CD14-positive monocyte (primary cell): ENCODE results near the gene UNC93B1. TPM values are rescaled to one million over a fixed set of nuclear protein-coding genes. Genes with fewer than 3 reads are reported as not detected.

Source experiments
- DNase-seq, 3 donors: peaks; one replicate each; pipeline ENCODE4 v3.0.0-alpha.2; 2011 to 2022
- H2AFZ ChIP-seq: 2 replicates; pipeline ENCODE4 v1.6.0; 2012; ENCODE audit warnings: mild to moderate bottlenecking, low read depth, low read length, inconsistent platforms; ENCODE audit not compliant: insufficient read depth, poor library complexity, severe bottlenecking
- H3K27ac ChIP-seq, 2 donors: 1 replicate in 1 of 2; 2 replicates in 1 of 2; pipeline ENCODE4 v1.5.1; 2012 to 2013; ENCODE audit warnings: low read length in 2 of 2, control low read depth in 1 of 2, inconsistent platforms in 1 of 2, low read depth in 1 of 2, mild to moderate bottlenecking in 1 of 2
- H3K27me3 ChIP-seq, 2 donors: one replicate each; pipeline versions ENCODE4 v1.6.0 to v1.6.1; 2011 to 2013; ENCODE audit warnings: low read length in 2 of 2; ENCODE audit not compliant: control insufficient read depth in 2 of 2, insufficient read depth in 2 of 2
- H3K36me3 ChIP-seq, 2 donors: replicated peaks in 1 of 2; 1 replicate in 1 of 2; 2 replicates in 1 of 2; pipeline versions ENCODE4 v1.5.1 to v1.6.1; 2012 to 2013; ENCODE audit warnings: low read length in 2 of 2, control low read depth in 1 of 2, inconsistent platforms in 1 of 2, mild to moderate bottlenecking in 1 of 2; ENCODE audit not compliant: insufficient read depth in 2 of 2, control insufficient read depth in 1 of 2
- H3K4me1 ChIP-seq, 2 donors: 1 replicate in 1 of 2; 2 replicates in 1 of 2; pipeline versions ENCODE4 v1.5.1 to v1.6.1; 2012 to 2013; ENCODE audit warnings: low read length in 2 of 2, control low read depth in 1 of 2, inconsistent platforms in 1 of 2, mild to moderate bottlenecking in 1 of 2, moderate library complexity in 1 of 2; ENCODE audit not compliant: insufficient read depth in 2 of 2, control insufficient read depth in 1 of 2
- H3K4me2 ChIP-seq: replicated peaks from 2 replicates; pipeline ENCODE3; 2012; ENCODE audit warnings: low read length, moderate library complexity, mild to moderate bottlenecking; ENCODE audit not compliant: poor library complexity, severe bottlenecking; ENCODE audit errors: extremely low read depth
- H3K4me3 ChIP-seq, 3 experiments: fragments of 200-600 bp in 1 of 3; sonication (generic) in 1 of 3; replicated peaks in 1 of 3; 1 replicate in 2 of 3; 2 replicates in 1 of 3; pipeline ENCODE4 v1.5.1; 2011 to 2013; ENCODE audit warnings: low read length in 3 of 3, mild to moderate bottlenecking in 3 of 3, control low read depth in 2 of 3, low read depth in 2 of 3, inconsistent platforms in 1 of 3, moderate library complexity in 1 of 3
- H3K79me2 ChIP-seq: 2 replicates; pipeline ENCODE4 v1.6.0; 2012; ENCODE audit warnings: mild to moderate bottlenecking, control low read depth, inconsistent platforms, low read length, moderate library complexity; ENCODE audit not compliant: insufficient read depth
- H3K9ac ChIP-seq: 2 replicates; pipeline ENCODE4 v1.6.0; 2017; ENCODE audit warnings: low read length, mild to moderate bottlenecking; ENCODE audit not compliant: insufficient read depth, poor library complexity, severe bottlenecking
- H3K9me3 ChIP-seq, 2 donors: replicated peaks in 1 of 2; 1 replicate in 1 of 2; 2 replicates in 1 of 2; pipeline versions ENCODE4 v1.5.1 to v1.6.1; 2012 to 2013; ENCODE audit warnings: low read length in 2 of 2, control low read depth in 1 of 2; ENCODE audit not compliant: control insufficient read depth in 1 of 2, insufficient read depth in 1 of 2
- H4K20me1 ChIP-seq: 2 replicates; pipeline ENCODE4 v1.6.0; 2012; ENCODE audit warnings: mild to moderate bottlenecking, low read length, control low read depth, moderate library complexity; ENCODE audit not compliant: insufficient read depth
- H3K27ac Mint-ChIP-seq, 7 donors: one replicate each; pipeline ENCODE4 v1.8.0; 2020; ENCODE audit warnings: mild to moderate bottlenecking in 7 of 7, mixed read lengths in 7 of 7, moderate library complexity in 6 of 7, inconsistent platforms in 2 of 7
- H3K27me3 Mint-ChIP-seq, 3 donors: one replicate each; pipeline ENCODE4 v1.8.0; 2021 to 2022; ENCODE audit warnings: low read depth in 3 of 3, mild to moderate bottlenecking in 3 of 3, mixed read lengths in 3 of 3, moderate library complexity in 3 of 3, inconsistent platforms in 1 of 3
- H3K36me3 Mint-ChIP-seq, 2 donors: one replicate each; pipeline ENCODE4 v1.8.0; 2020; ENCODE audit warnings: mixed read lengths in 2 of 2, inconsistent platforms in 1 of 2, mild to moderate bottlenecking in 1 of 2
- H3K4me1 Mint-ChIP-seq: one replicate; pipeline ENCODE4 v1.8.0; 2020; ENCODE audit warnings: mild to moderate bottlenecking, mixed read lengths
- H3K4me3 Mint-ChIP-seq, 2 donors: one replicate each; pipeline ENCODE4 v1.8.0; 2020; ENCODE audit warnings: mild to moderate bottlenecking in 2 of 2, mixed read lengths in 2 of 2, moderate library complexity in 1 of 2
- H3K9me3 Mint-ChIP-seq, 7 donors: one replicate each; pipeline ENCODE4 v1.8.0; 2020 to 2022; ENCODE audit warnings: mixed read lengths in 7 of 7, mild to moderate bottlenecking in 6 of 7, moderate library complexity in 6 of 7, inconsistent platforms in 2 of 7
- CTCF ChIP-seq: fragments of 200-600 bp; IDR thresholded peaks from one replicate; pipeline ENCODE4 v1.8.0; 2022; ENCODE audit warnings: antibody characterized with exemption, mild to moderate bottlenecking
- WGBS: methylation state at CpG from one replicate; pipeline ENCODE4 v1.1.5; 2013; ENCODE audit warnings: missing lambda C conversion rate; ENCODE audit not compliant: insufficient coverage; 5-methylcytosine and 5-hydroxymethylcytosine counted together
- intact Hi-C, 2 donors: fragments of 100-400 bp; cut with micrococcal nuclease; formaldehyde crosslinking; loops; one replicate each; pipeline versions ENCODE4 v1.15.0 to v1.15.1; 2023
- polyA plus RNA-seq, 3 donors: library from polyadenylated mRNA; depleted of rRNA in 1 of 3; unstranded in 2 of 3; stranded (reverse) in 1 of 3; fragments of 300-500 nt in 2 of 3; fragments of >200 nt in 1 of 3; fragmentation: Illumina TruSeq in 2 of 3; gene quantifications; 1 replicate in 2 of 3; 2 replicates in 1 of 3; pipeline ENCODE4 v1.2.3, GENCODE V29; 2012 to 2021

The UNC93B1 gene
- polyA plus RNA-seq, 3 donors = 185 to 301 (median 220) TPM

GRCh38 chr11:68032997-68033707 lies 29.3 kb upstream of the UNC93B1 start:
- Histone ChIP-seq H2AFZ (no peak overlapping the region), H3K4me3 (no peak overlapping the region), H3K27me3 (no peaks in the 10 kb centered on the region), H3K9me3 (no peaks in the 10 kb centered on the region), H3K9ac (no peak overlapping the region), H3K27ac (peak overlapping the region in 1 of 2 donors; percentile 32), H3K4me1 (peaks cover 49 to 58% of the 10 kb centered on the region in 2 donors), H4K20me1 (no peaks in the 10 kb centered on the region), H3K4me2 (no peak overlapping the region), H3K36me3 (peaks cover 14 to 20% of the 10 kb centered on the region in 2 donors), H3K79me2 (peaks cover 40% of the 10 kb centered on the region)
- Mint-ChIP-seq H3K4me3 (no peak overlapping the region), H3K36me3 (peaks cover 14 to 27% of the 10 kb centered on the region in 2 donors), H3K9me3 (no peaks in the 10 kb centered on the region), H3K27ac (peak overlapping the region in 3 of 7 donors; percentile 46 to 54 (median 52)), H3K4me1 (peaks cover 54% of the 10 kb centered on the region), H3K27me3 (peaks cover 0 to 3% (median 1%) of the 10 kb centered on the region in 3 donors)
- DNase-seq = no peak
- WGBS = 98% methylated on average over 26 of the region's 29 CpGs
- intact Hi-C loops = no loop called here
- TF ChIP-seq CTCF = no peak

DNA sequence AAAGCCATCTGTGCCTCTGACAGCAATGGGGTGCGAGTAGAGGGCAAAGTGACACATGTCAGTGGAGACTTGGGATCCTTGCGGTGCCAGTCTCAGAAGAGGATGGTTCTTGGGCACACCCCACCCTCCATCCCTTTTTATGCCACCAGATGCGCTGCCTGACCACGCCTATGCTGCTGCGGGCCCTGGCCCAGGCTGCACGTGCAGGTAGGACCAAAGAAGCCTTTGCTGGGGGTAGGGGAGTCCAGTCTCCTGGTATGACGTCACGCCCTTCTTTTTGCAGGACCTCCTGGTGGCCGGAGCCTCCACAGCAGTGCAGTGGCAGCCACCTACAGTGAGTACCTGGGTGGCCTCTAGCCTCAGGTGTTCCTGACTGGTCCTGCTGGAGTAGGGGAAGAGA lies 28.1 kb upstream of the UNC93B1 start:
- Mint-ChIP-seq H3K27me3 (peaks cover 0 to 3% (median 1%) of the 10 kb centered on the region in 3 donors), H3K9me3 (no peaks in the 10 kb centered on the region), H3K36me3 (peaks cover 21 to 38% of the 10 kb centered on the region in 2 donors), H3K4me1 (peaks cover 45% of the 10 kb centered on the region), H3K4me3 (no peak overlapping the region), H3K27ac (peak overlapping the region in 1 of 7 donors; percentile 19)
- Histone ChIP-seq H3K36me3 (peaks cover 25 to 32% of the 10 kb centered on the region in 2 donors), H3K27ac (no peak overlapping the region), H3K9ac (no peak overlapping the region), H2AFZ (no peak overlapping the region), H3K27me3 (no peaks in the 10 kb centered on the region), H3K4me3 (no peak overlapping the region), H3K79me2 (peaks cover 31% of the 10 kb centered on the region), H3K4me1 (peaks cover 37 to 47% of the 10 kb centered on the region in 2 donors), H3K4me2 (no peak overlapping the region), H3K9me3 (no peaks in the 10 kb centered on the region), H4K20me1 (no peaks in the 10 kb centered on the region)
- 94% methylated on average over 4 of the region's 9 CpGs for WGBS
- intact Hi-C loops = no loop called here
- no peak for DNase-seq
- TF ChIP-seq CTCF = no peak
